Natural killer cell treated with Interleukin-12 subunit alpha and Interleukin-12 subunit beta and Interleukin-15 and Interleukin-18, amount 100 ng/mL, for 72 hours (primary cell): ENCODE results near the gene NUP98. TPM values are rescaled to one million over a fixed set of nuclear protein-coding genes. Genes with fewer than 3 reads are reported as not detected.

ENCODE experiments used
- ATAC-seq, 2 donors: fragments of 150-1000 bp; cut with Tn5 transposase in 1 of 2; sonication (Bioruptor Pico), chemical (Tn5 transposase) in 1 of 2; 2 replicates each; pipeline ENCODE4 v1.10.0; 2021
- DNase-seq: peaks from one replicate; pipeline ENCODE4 v3.0.0; 2022; ENCODE audit warnings: low spot score
- H3K27ac Mint-ChIP-seq, 2 donors: 1 replicate in 1 of 2; 2 replicates in 1 of 2; pipeline ENCODE4 v1.8.0; 2022; ENCODE audit warnings: mixed read lengths in 2 of 2, mild to moderate bottlenecking in 1 of 2, moderate library complexity in 1 of 2
- H3K27me3 Mint-ChIP-seq, 2 donors: 1 replicate in 1 of 2; 2 replicates in 1 of 2; pipeline ENCODE4 v1.8.0; 2022; ENCODE audit warnings: mixed read lengths in 2 of 2
- H3K36me3 Mint-ChIP-seq: one replicate; pipeline ENCODE4 v1.8.0; 2022; ENCODE audit warnings: mixed read lengths
- H3K4me1 Mint-ChIP-seq, 2 donors: 1 replicate in 1 of 2; 2 replicates in 1 of 2; pipeline ENCODE4 v1.8.0; 2022; ENCODE audit warnings: low read depth in 2 of 2, mixed read lengths in 2 of 2, mild to moderate bottlenecking in 1 of 2
- H3K4me3 Mint-ChIP-seq: one replicate; pipeline ENCODE4 v1.8.0; 2022; ENCODE audit warnings: mixed read lengths
- H3K9me3 Mint-ChIP-seq: 2 replicates; pipeline ENCODE4 v1.8.0; 2022; ENCODE audit warnings: mixed read lengths
- total RNA-seq, 2 donors: library from RNA; stranded (reverse); gene quantifications; one replicate each; pipeline ENCODE4 v1.2.3, GENCODE V29; 2022

The NUP98 gene
- total RNA-seq, 2 donors from 2014 or later: 116 to 176 TPM

GRCh38 chr11:3722100-3722499 lies 75.3 kb downstream of the NUP98 start:
- H3K27me3 Mint-ChIP-seq: no peaks in the 10 kb centered on the region
- DNase-seq: no peak
- no peak overlapping the region for H3K27ac Mint-ChIP-seq
- no peak for ATAC-seq
- H3K4me3 Mint-ChIP-seq: no peak overlapping the region
- peaks cover 46% of the 10 kb centered on the region for H3K36me3 Mint-ChIP-seq
- H3K9me3 Mint-ChIP-seq: no peaks in the 10 kb centered on the region
- H3K4me1 Mint-ChIP-seq: no peaks in the 10 kb centered on the region

DNA sequence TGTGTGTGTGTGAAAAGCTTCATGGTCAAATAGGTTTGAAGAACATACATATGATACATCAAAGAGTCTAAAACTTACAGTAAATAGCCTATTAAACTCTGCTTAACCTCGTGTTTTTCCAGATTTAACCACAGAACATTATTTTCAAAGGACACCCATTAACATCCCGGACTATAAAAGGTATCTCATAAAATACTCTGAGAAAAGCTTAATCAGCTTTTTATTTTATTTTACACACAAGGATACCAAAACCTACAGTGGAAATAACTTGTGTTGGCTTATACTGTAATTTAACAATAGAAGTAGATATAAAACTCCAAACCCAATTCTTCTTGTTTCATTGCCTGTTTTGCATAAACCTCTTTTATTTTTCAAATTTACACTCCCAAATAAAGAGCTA lies 76.4 kb downstream of the NUP98 start:
- DNase-seq (no peak), ATAC-seq (no peak)
- no peaks in the 10 kb centered on the region for H3K9me3 Mint-ChIP-seq
- peaks cover 45% of the 10 kb centered on the region for H3K36me3 Mint-ChIP-seq
- no peaks in the 10 kb centered on the region for H3K27me3 Mint-ChIP-seq
- H3K27ac Mint-ChIP-seq: no peak overlapping the region
- H3K4me3 Mint-ChIP-seq: no peak overlapping the region
- no peaks in the 10 kb centered on the region for H3K4me1 Mint-ChIP-seq

- no peaks in the 10 kb centered on the region for H3K9me3 Mint-ChIP-seq
- no peak overlapping the region for H3K4me3 Mint-ChIP-seq
- peaks cover 0 to 6% of the 10 kb centered on the region in 2 donors for H3K4me1 Mint-ChIP-seq
- no peak for ATAC-seq
- H3K27ac Mint-ChIP-seq: no peak overlapping the region
- H3K36me3 Mint-ChIP-seq: peaks cover 23% of the 10 kb centered on the region
- DNase-seq: no peak
- H3K27me3 Mint-ChIP-seq: no peaks in the 10 kb centered on the region
Measured at GRCh38 chr11:3712274-3712673, 85.1 kb downstream of the NUP98 start.

DNA sequence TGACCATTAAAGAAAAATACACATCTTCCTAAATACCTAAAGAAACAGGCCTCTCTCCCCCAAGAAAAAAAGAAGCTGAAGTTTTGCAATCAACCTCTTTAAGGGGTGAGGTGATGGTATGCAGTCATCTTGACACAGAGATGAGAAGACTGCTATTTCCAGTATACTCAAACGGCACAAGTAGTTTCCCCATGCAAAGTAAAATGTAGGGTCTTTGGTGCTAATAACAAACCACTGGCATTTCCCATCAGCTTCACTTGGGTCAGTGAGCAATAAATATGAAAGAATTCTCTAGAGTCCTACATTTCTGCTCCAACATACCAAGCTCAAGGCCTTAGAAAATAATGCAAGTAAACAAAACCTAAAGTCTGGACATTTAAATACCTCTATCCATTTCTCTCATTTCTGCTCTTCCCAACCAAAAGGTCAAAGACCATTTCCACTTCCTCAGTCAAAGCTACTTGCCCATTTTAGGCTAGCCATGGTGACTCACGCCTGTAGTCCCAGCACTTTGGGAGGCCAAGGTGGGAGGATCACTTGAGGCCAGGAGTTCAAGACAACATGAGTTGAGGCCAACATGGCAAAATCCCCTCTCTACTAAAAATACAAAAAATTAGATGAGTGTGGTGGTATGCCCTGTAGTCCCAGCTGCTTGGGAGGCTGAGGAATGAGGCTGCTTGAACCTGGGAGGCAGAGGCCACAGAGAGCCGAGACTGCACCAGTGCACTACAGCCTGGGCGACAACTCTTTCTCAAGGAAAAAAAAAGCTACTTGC lies 86.7 kb downstream of the NUP98 start:
- peaks cover 0 to 6% of the 10 kb centered on the region in 2 donors for H3K4me1 Mint-ChIP-seq
- no peaks in the 10 kb centered on the region for H3K9me3 Mint-ChIP-seq
- DNase-seq (no peak), ATAC-seq (no peak)
- no peaks in the 10 kb centered on the region for H3K27me3 Mint-ChIP-seq
- no peak overlapping the region for H3K4me3 Mint-ChIP-seq
- no peak overlapping the region for H3K27ac Mint-ChIP-seq
- H3K36me3 Mint-ChIP-seq: peaks cover 18% of the 10 kb centered on the region

GRCh38 chr11:3709977-3710376 lies 87.4 kb downstream of the NUP98 start:
- peaks cover 22% of the 10 kb centered on the region for H3K36me3 Mint-ChIP-seq
- DNase-seq: no peak
- H3K9me3 Mint-ChIP-seq: no peaks in the 10 kb centered on the region
- H3K27ac Mint-ChIP-seq: no peak overlapping the region
- H3K27me3 Mint-ChIP-seq: no peaks in the 10 kb centered on the region
- H3K4me3 Mint-ChIP-seq: no peak overlapping the region
- no peak for ATAC-seq
- peaks cover 0 to 6% of the 10 kb centered on the region in 2 donors for H3K4me1 Mint-ChIP-seq

GRCh38 chr11:3707176-3707575 lies 90.2 kb downstream of the NUP98 start:
- Mint-ChIP-seq H3K4me1 (peaks cover 0 to 8% of the 10 kb centered on the region in 2 donors), H3K27ac (no peak overlapping the region), H3K9me3 (no peaks in the 10 kb centered on the region), H3K4me3 (no peak overlapping the region), H3K27me3 (no peaks in the 10 kb centered on the region), H3K36me3 (peaks cover 12% of the 10 kb centered on the region)
- DNase-seq (no peak), ATAC-seq (no peak)

GRCh38 chr11:3703383-3703782 lies 94.0 kb downstream of the NUP98 start:
- DNase-seq: no peak
- Mint-ChIP-seq H3K4me1 (peaks cover 0 to 9% of the 10 kb centered on the region in 2 donors), H3K9me3 (no peaks in the 10 kb centered on the region), H3K27me3 (no peaks in the 10 kb centered on the region), H3K27ac (no peak overlapping the region), H3K36me3 (peaks cover 27% of the 10 kb centered on the region), H3K4me3 (no peak overlapping the region)
- no peak for ATAC-seq

- no peak for DNase-seq
- no peak for ATAC-seq
- H3K4me1 Mint-ChIP-seq: peaks cover 0 to 9% of the 10 kb centered on the region in 2 donors
- no peak overlapping the region for H3K27ac Mint-ChIP-seq
- H3K36me3 Mint-ChIP-seq: peaks cover 27% of the 10 kb centered on the region
- no peak overlapping the region for H3K4me3 Mint-ChIP-seq
- H3K9me3 Mint-ChIP-seq: no peaks in the 10 kb centered on the region
- no peaks in the 10 kb centered on the region for H3K27me3 Mint-ChIP-seq
Measured at GRCh38 chr11:3700910-3701309, 96.4 kb downstream of the NUP98 start.

GRCh38 chr11:3700410-3700809 lies 96.9 kb downstream of the NUP98 start:
- no peaks in the 10 kb centered on the region for H3K9me3 Mint-ChIP-seq
- H3K4me1 Mint-ChIP-seq: peaks cover 0 to 9% of the 10 kb centered on the region in 2 donors
- no peak for ATAC-seq
- peaks cover 26% of the 10 kb centered on the region for H3K36me3 Mint-ChIP-seq
- DNase-seq: no peak
- H3K27me3 Mint-ChIP-seq: no peaks in the 10 kb centered on the region
- no peak overlapping the region for H3K4me3 Mint-ChIP-seq
- H3K27ac Mint-ChIP-seq: no peak overlapping the region

DNA sequence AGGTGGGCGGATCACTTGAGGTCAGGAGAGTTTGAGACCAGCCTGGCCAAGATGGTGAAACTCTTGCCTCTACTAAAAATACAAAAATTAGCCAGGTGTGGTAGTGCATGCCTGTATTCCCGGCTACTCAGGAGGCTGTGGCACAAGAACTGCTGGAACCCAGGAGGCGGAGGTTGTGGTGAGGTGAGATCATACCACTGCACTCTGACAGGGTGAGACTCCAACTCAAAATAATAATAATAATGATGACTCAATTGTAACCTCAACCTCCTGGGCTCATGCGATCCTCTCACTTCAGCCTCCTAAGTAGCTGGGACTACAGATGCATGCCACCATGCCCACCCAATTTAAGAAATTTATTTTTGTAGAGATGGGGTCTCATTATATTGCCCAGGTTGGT lies 110.6 kb downstream of the NUP98 start:
- no peak for ATAC-seq
- Mint-ChIP-seq H3K27me3 (no peaks in the 10 kb centered on the region), H3K9me3 (no peaks in the 10 kb centered on the region), H3K36me3 (peaks cover 30% of the 10 kb centered on the region), H3K4me1 (no peaks in the 10 kb centered on the region), H3K27ac (no peak overlapping the region), H3K4me3 (no peak overlapping the region)
- DNase-seq: no peak

DNA sequence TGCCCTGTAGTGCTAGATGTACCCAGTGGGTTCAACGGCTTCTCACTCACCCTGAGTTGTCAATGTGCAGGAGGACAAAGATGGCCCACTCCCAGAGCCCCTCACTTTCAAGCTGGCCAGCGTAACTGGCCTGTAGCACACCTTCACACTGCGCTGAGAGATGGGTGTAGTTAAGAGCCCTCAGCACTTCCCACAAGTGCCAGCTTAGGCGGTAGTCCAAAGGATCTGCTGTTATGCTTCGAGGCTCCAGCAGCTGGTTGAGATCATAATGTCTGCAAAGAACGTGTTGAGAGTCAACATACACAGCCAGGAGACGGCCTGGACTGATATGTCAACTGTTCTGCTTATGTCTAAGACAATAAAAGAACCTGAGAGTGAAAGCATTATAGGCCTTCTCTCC lies 111.4 kb downstream of the NUP98 start:
- Mint-ChIP-seq H3K27ac (no peak overlapping the region), H3K4me1 (no peaks in the 10 kb centered on the region), H3K4me3 (no peak overlapping the region), H3K9me3 (no peaks in the 10 kb centered on the region), H3K27me3 (no peaks in the 10 kb centered on the region), H3K36me3 (peaks cover 36% of the 10 kb centered on the region)
- DNase-seq (no peak), ATAC-seq (peak in 1 of 2 donors; percentile 40)

DNA sequence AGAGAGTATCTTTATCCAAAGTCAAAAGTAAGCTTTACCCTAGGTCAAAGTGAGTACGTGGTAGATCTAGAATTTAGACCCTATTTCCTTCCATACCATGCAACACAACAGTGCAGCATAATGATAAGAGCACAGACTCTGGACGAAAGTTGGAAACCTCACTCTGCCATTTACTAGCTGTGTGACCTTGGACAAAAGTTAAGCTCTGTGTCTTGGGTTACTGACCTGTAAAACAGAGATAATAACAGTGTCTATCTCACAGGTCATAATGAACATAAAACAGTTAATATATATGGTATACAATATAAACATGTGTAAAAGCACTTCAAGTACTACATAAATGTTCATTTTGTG lies 112.6 kb downstream of the NUP98 start:
- Mint-ChIP-seq H3K4me3 (no peak overlapping the region), H3K36me3 (peaks cover 43% of the 10 kb centered on the region), H3K27ac (no peak overlapping the region), H3K4me1 (no peaks in the 10 kb centered on the region), H3K9me3 (no peaks in the 10 kb centered on the region), H3K27me3 (no peaks in the 10 kb centered on the region)
- DNase-seq (no peak), ATAC-seq (no peak)

DNA sequence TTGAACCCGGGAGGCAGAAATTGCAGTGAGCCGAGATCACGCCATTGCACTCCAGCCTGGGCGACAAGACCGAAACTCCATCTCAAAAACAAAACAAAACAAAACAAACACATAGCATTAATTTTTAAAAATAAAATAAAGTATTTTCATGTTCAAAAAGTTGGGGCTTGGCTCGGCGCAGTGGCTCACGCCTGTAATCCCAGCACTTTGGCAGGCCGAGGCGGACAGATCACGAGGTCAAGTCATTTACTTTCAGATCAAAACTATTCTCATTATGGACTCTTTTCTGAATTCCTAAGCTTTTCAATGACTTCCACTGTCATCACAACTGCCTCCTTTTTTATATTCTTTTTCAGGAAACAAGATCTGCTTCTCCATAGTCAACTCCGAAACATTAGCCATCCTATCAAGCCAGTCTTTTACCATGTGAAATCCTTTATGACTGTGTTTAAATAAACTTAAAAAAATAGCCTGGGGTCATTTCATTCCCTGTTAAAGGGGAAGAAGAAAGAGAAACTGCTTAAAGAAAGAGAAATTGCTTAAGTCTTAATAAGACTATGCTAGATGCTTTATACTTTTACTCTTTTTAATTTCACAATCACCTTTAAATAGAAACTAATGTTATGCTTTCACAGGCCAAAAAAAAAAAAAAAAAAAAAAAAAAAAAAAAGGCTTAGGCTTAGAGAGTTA lies 113.1 kb downstream of the NUP98 start:
- no peak overlapping the region for H3K27ac Mint-ChIP-seq
- H3K36me3 Mint-ChIP-seq: peaks cover 48% of the 10 kb centered on the region
- ATAC-seq: no peak
- no peaks in the 10 kb centered on the region for H3K27me3 Mint-ChIP-seq
- no peaks in the 10 kb centered on the region for H3K9me3 Mint-ChIP-seq
- no peaks in the 10 kb centered on the region for H3K4me1 Mint-ChIP-seq
- no peak overlapping the region for H3K4me3 Mint-ChIP-seq
- no peak for DNase-seq

DNA sequence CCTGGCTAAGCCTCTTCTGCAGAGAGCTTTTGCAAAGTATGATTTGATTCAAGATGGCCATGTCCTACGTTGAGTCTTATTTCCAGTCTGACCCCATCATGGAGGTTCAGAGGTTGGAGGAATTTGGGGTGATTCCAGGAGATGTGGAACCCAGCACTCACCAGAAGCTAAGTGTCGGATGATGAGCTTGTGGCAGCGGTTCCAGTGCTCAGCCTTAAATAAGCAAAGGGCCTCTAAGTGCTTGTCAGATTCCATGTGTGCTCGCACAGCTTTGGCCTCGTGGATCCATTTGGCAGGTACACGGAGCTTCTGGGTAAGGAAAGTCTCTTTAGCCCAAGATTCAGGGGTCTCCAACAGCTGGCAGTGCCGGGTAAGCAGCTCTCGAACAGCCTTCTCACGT lies 114.3 kb downstream of the NUP98 start:
- ATAC-seq: no peak
- Mint-ChIP-seq H3K36me3 (peaks cover 58% of the 10 kb centered on the region), H3K27ac (no peak overlapping the region), H3K27me3 (no peaks in the 10 kb centered on the region), H3K4me1 (peaks cover 0 to 2% of the 10 kb centered on the region in 2 donors), H3K9me3 (no peaks in the 10 kb centered on the region), H3K4me3 (no peak overlapping the region)
- DNase-seq: no peak
